ENCODE data around the gene XXYLT1.

- TF ChIP-seq ZNF274 (IDR thresholded peaks at IDR 0.05; ENCODE audit: low read depth, low read length) = no peak
- no peak for TF ChIP-seq SUZ12 (IDR thresholded peaks at IDR 0.05; ENCODE audit: extremely low read depth, insufficient read depth, insufficient read length)
- no peak for TF ChIP-seq YY1 (IDR thresholded peaks at IDR 0.05; ENCODE audit: insufficient read depth, insufficient read length)
Observed at GRCh38 chr3:195238586-195239118, 32.3 kb downstream of the XXYLT1 start.
